Measurements from ENCODE around the gene BCL2L13.

GRCh38 chr22:17628406-17629172 lies 10.0 kb upstream of the BCL2L13 start, which contains the start of gene ATP6V1E1:
- peak; percentile 98 for TF ChIP-seq POLR2AphosphoS5 (IDR thresholded peaks at IDR 0.05)
- TF ChIP-seq CTCF (IDR thresholded peaks at IDR 0.05) = no peak
- TF ChIP-seq POLR2A (IDR thresholded peaks at IDR 0.05) = peak; percentile 61
